SK-N-SH (cell line): Measurements from ENCODE around the gene GSK3B. TPM values are rescaled to one million over a fixed set of nuclear protein-coding genes. Genes with fewer than 3 reads are reported as not detected.

ENCODE experiments used
- CTCF ChIA-PET: fragments of 300-600, 350-600 bp; formaldehyde crosslinking; extraction: SDS; loops from one replicate; lab custom pipeline; 2021; lab: Yijun Ruan, JAX
- POLR2A ChIA-PET: fragments of 350-600 bp; sonication (Branson Sonifier 250); formaldehyde crosslinking; extraction: SDS; loops from one replicate; lab custom pipeline; 2020; ENCODE audit warnings: antibody characterized with exemption, inconsistent platforms; lab: Yijun Ruan, JAX
- DNase-seq: peaks from one replicate; pipeline ENCODE4 v3.0.0; 2012
- H2AFZ ChIP-seq: fragments of 200-600 bp; sonication (generic); 2 replicates; pipeline ENCODE4 v1.8.1; 2016; ENCODE audit warnings: antibody characterized with exemption, mild to moderate bottlenecking, low read depth
- H3F3A ChIP-seq: fragments of 200-600 bp; sonication (generic); replicated peaks from 2 replicates; pipeline ENCODE3; 2016; ENCODE audit warnings: antibody characterized with exemption, mild to moderate bottlenecking; ENCODE audit not compliant: insufficient read depth
- H3K27ac ChIP-seq, 2 experiments: fragments of 200-500 bp in 1 of 2; fragments of 200-600 bp in 1 of 2; sonication (Bioruptor generic) in 1 of 2; sonication (generic), shearing (Covaris generic) in 1 of 2; 2 replicates each; pipeline versions ENCODE4 v1.5.1 to v1.6.1; 2014 to 2016; ENCODE audit warnings: low read depth in 2 of 2, inconsistent platforms in 1 of 2, low read length in 1 of 2, mild to moderate bottlenecking in 1 of 2, mixed read lengths in 1 of 2
- H3K27me3 ChIP-seq: fragments of 200-600 bp; sonication (generic), shearing (Covaris generic); 2 replicates; pipeline ENCODE4 v1.6.1; 2016; ENCODE audit warnings: mixed run types; ENCODE audit not compliant: insufficient read depth
- H3K36me3 ChIP-seq, 2 experiments: fragments of 200-500 bp in 1 of 2; fragments of 200-600 bp in 1 of 2; sonication (Bioruptor generic) in 1 of 2; sonication (generic) in 1 of 2; replicated peaks in 1 of 2; 2 replicates each; pipeline versions ENCODE3 to v1.5.1; 2014 to 2016; ENCODE audit warnings: low read length in 1 of 2, mild to moderate bottlenecking in 1 of 2; ENCODE audit not compliant: insufficient read depth in 2 of 2, control insufficient read depth in 1 of 2
- H3K4me1 ChIP-seq, 2 experiments: fragments of 200-500 bp in 1 of 2; fragments of 200-600 bp in 1 of 2; sonication (Bioruptor generic) in 1 of 2; sonication (generic), shearing (Covaris generic) in 1 of 2; 2 replicates each; pipeline versions ENCODE4 v1.5.1 to v1.6.1; 2014 to 2016; ENCODE audit warnings: low read depth in 1 of 2, low read length in 1 of 2, mixed run types in 1 of 2; ENCODE audit not compliant: insufficient read depth in 2 of 2, control insufficient read depth in 1 of 2
- H3K4me2 ChIP-seq: fragments of 200-600 bp; sonication (generic), shearing (Covaris generic); 2 replicates; pipeline ENCODE4 v1.6.1; 2017; ENCODE audit warnings: mixed run types
- H3K4me3 ChIP-seq, 2 experiments: fragments of 200-500 bp in 1 of 2; fragments of 200-600 bp in 1 of 2; sonication (Bioruptor generic) in 1 of 2; sonication (generic), shearing (Covaris generic) in 1 of 2; 2 replicates each; pipeline versions ENCODE4 v1.5.1 to v1.8.1; 2014 to 2016; ENCODE audit warnings: low read depth in 2 of 2, inconsistent platforms in 1 of 2, low read length in 1 of 2, mild to moderate bottlenecking in 1 of 2, mixed read lengths in 1 of 2, moderate library complexity in 1 of 2
- H3K79me2 ChIP-seq: fragments of 200-600 bp; sonication (generic); 2 replicates; pipeline ENCODE4 v1.8.1; 2017; ENCODE audit warnings: mild to moderate bottlenecking; ENCODE audit not compliant: insufficient read depth
- H3K9ac ChIP-seq: fragments of 200-600 bp; sonication (generic); 2 replicates; pipeline ENCODE4 v1.6.1; 2017; ENCODE audit warnings: mixed run types
- H3K9me2 ChIP-seq: fragments of 200-600 bp; sonication (generic); 2 replicates; pipeline ENCODE4 v1.6.1; 2017; ENCODE audit warnings: mixed run types
- H3K9me3 ChIP-seq: fragments of 200-600 bp; sonication (generic); 2 replicates; pipeline ENCODE4 v1.6.1; 2017; ENCODE audit warnings: mixed run types, mild to moderate bottlenecking, moderate library complexity
- H4K20me1 ChIP-seq: fragments of 200-600 bp; sonication (generic); 2 replicates; pipeline ENCODE4 v1.6.1; 2017; ENCODE audit warnings: mild to moderate bottlenecking, mixed run types; ENCODE audit not compliant: insufficient read depth
- CHD2 ChIP-seq: fragments of 150-350 bp; IDR thresholded peaks from 2 replicates; pipeline ENCODE4 v1.6.1; 2018; ENCODE audit warnings: low read length; ENCODE audit not compliant: partially characterized antibody
- ELF1 ChIP-seq: IDR thresholded peaks from 2 replicates; pipeline ENCODE4 v1.4.0; 2012
- FOSL2 ChIP-seq: IDR thresholded peaks from 2 replicates; pipeline ENCODE4 v1.4.0; 2012; ENCODE audit warnings: low read depth, mild to moderate bottlenecking, moderate library complexity, borderline replicate concordance
- GABPA ChIP-seq: IDR thresholded peaks from 2 replicates; pipeline ENCODE4 v1.4.0; 2012; ENCODE audit warnings: low read depth, mild to moderate bottlenecking
- GATA2 ChIP-seq: sonication (generic); formaldehyde crosslinking; IDR thresholded peaks from 2 replicates; pipeline ENCODE4 v1.5.0; 2020; ENCODE audit warnings: mild to moderate bottlenecking, missing genetic modification reagents
- MXI1 ChIP-seq: IDR thresholded peaks from 2 replicates; pipeline ENCODE4 v1.6.1; 2012; ENCODE audit warnings: mild to moderate bottlenecking, low read depth, low read length, improper control_type of control experiment
- RAD21 ChIP-seq: IDR thresholded peaks from 2 replicates; pipeline ENCODE4 v1.6.1; 2012; ENCODE audit warnings: mild to moderate bottlenecking, low read length
- RCOR1 ChIP-seq: fragments of 150-350 bp; IDR thresholded peaks from 2 replicates; pipeline ENCODE4 v1.6.1; 2017; ENCODE audit warnings: antibody characterized with exemption, low read length
- SMC3 ChIP-seq: IDR thresholded peaks from 2 replicates; pipeline ENCODE4 v1.6.1; 2012; ENCODE audit warnings: low read depth, low read length, improper control_type of control experiment
- TAF1 ChIP-seq: IDR thresholded peaks from 2 replicates; pipeline ENCODE4 v1.6.1; 2012; ENCODE audit warnings: low read depth, mild to moderate bottlenecking, low read length, moderate library complexity, borderline replicate concordance
- TEAD4 ChIP-seq: IDR thresholded peaks from 2 replicates; pipeline ENCODE4 v1.4.0; 2012; ENCODE audit warnings: mild to moderate bottlenecking, borderline replicate concordance; ENCODE audit not compliant: insufficient read depth
- YY1 ChIP-seq: IDR thresholded peaks from 2 replicates; pipeline ENCODE4 v1.4.0; 2012; ENCODE audit warnings: low read depth, mild to moderate bottlenecking
- WGBS: methylation state at CpG from one replicate; pipeline ENCODE4 v1.1.6; 2017; ENCODE audit warnings: low lambda C conversion rate; 5-methylcytosine and 5-hydroxymethylcytosine counted together
- polyA plus RNA-seq, 3 experiments: library from polyadenylated mRNA; depleted of rRNA; stranded (reverse); fragments of >200 nt; gene quantifications; 2 replicates each; pipeline ENCODE4 v1.2.3, GENCODE V29; 2012
- TF ChIP-seq, protein P1 (sequence below): fragments of 150-350 bp; IDR thresholded peaks from 2 replicates; pipeline ENCODE4 v1.6.1; 2017; ENCODE audit warnings: antibody characterized with exemption, low read length, low read depth, borderline replicate concordance
- TF ChIP-seq, protein P2 (sequence below): IDR thresholded peaks from 2 replicates; pipeline ENCODE4 v1.4.0; 2012; ENCODE audit warnings: low read depth, borderline replicate concordance
- TF ChIP-seq, protein P3 (sequence below): IDR thresholded peaks from 2 replicates; pipeline ENCODE4 v1.6.1; 2012; ENCODE audit warnings: mild to moderate bottlenecking, low read depth, low read length, moderate library complexity
- TF ChIP-seq, protein P4 (sequence below): fragments of 150-350 bp; IDR thresholded peaks from 2 replicates; pipeline ENCODE4 v1.6.1; 2016; ENCODE audit warnings: mild to moderate bottlenecking, low read depth, low read length

The GSK3B gene
- polyA plus RNA-seq, 1 of the 3 experiments (the other 2 are of a cell fraction): 15.9 TPM

DNA sequence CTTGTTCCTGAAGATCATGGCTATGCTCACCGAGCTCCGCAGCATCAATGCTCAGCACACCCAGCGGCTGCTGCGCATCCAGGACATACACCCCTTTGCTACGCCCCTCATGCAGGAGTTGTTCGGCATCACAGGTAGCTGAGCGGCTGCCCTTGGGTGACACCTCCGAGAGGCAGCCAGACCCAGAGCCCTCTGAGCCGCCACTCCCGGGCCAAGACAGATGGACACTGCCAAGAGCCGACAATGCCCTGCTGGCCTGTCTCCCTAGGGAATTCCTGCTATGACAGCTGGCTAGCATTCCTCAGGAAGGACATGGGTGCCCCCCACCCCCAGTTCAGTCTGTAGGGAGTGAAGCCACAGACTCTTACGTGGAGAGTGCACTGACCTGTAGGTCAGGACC is 277.2 kb downstream of the GSK3B start:
- ChIA-PET CTCF (no interaction called here), POLR2A (no interaction called here)
- no peaks in the 10 kb centered on the region for H3K4me1 ChIP-seq

DNA sequence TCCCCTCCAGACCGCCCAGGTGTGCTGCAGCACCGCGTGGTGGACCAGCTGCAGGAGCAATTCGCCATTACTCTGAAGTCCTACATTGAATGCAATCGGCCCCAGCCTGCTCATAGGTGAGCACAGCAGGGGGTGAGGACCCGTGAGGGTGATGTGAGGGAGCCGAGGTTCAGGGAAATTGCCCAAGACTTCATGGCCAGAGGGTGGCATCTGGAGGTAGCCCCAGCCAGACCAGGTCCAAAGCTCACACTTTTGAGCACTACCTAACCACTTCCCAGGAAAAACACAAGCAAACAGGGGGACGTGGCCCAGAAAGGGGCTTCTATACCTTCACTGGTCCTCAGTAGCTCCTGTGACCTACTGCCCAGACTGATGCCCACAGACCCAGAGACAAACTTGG is 278.5 kb downstream of the GSK3B start:
- ChIA-PET CTCF (interaction anchor here (1.0 to 1.2 kb wide), 2 partner anchors 16 to 743 kb away, joined by 3 read pairs; no protein-coding TSS in a partner anchor), POLR2A (no interaction called here)
- Histone ChIP-seq H3K9me3 (no peaks in the 10 kb centered on the region), H3K27me3 (no peaks in the 10 kb centered on the region), H2AFZ (no peak overlapping the region), H3K27ac (no peak overlapping the region), H3K4me3 (no peak overlapping the region), H3K9ac (no peak overlapping the region), H3K79me2 (no peaks in the 10 kb centered on the region), H3K36me3 (no peaks in the 10 kb centered on the region), H3K4me2 (no peak overlapping the region), H3F3A (no peaks in the 10 kb centered on the region), H4K20me1 (no peaks in the 10 kb centered on the region), H3K9me2 (no peaks in the 10 kb centered on the region), H3K4me1 (no peaks in the 10 kb centered on the region)
- no peak for DNase-seq
- 50% methylated on average over 4 of the region's 8 CpGs for WGBS
- TF ChIP-seq CHD2 (no peak), SMC3 (no peak), TAF1 (no peak), GATA2 (no peak), RCOR1 (no peak), TEAD4 (no peak), ELF1 (no peak), GABPA (no peak)
- TF ChIP-seq, protein P1, sequence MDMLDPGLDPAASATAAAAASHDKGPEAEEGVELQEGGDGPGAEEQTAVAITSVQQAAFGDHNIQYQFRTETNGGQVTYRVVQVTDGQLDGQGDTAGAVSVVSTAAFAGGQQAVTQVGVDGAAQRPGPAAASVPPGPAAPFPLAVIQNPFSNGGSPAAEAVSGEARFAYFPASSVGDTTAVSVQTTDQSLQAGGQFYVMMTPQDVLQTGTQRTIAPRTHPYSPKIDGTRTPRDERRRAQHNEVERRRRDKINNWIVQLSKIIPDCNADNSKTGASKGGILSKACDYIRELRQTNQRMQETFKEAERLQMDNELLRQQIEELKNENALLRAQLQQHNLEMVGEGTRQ: no peak
- TF ChIP-seq, protein P2, sequence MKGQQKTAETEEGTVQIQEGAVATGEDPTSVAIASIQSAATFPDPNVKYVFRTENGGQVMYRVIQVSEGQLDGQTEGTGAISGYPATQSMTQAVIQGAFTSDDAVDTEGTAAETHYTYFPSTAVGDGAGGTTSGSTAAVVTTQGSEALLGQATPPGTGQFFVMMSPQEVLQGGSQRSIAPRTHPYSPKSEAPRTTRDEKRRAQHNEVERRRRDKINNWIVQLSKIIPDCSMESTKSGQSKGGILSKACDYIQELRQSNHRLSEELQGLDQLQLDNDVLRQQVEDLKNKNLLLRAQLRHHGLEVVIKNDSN: no peak

More for the DNA sequence above, 277.2 kb downstream of the GSK3B start:
- H3K4me3 ChIP-seq: no peak overlapping the region
- no peaks in the 10 kb centered on the region for H3K9me3 ChIP-seq
- DNase-seq: no peak
- no peaks in the 10 kb centered on the region for H3K27me3 ChIP-seq
- H3K9ac ChIP-seq: no peak overlapping the region
- peaks cover 4% of the 10 kb centered on the region for H3F3A ChIP-seq
- no peaks in the 10 kb centered on the region for H3K79me2 ChIP-seq
- H3K9me2 ChIP-seq: no peaks in the 10 kb centered on the region
- no peaks in the 10 kb centered on the region for H3K36me3 ChIP-seq
- H4K20me1 ChIP-seq: no peaks in the 10 kb centered on the region
- H3K27ac ChIP-seq: no peak overlapping the region
- no peak overlapping the region for H2AFZ ChIP-seq
- H3K4me2 ChIP-seq: no peak overlapping the region
- TF ChIP-seq YY1 (no peak), TAF1 (no peak), MXI1 (no peak)
- 91% methylated on average over 10 of the region's 12 CpGs for WGBS

DNA sequence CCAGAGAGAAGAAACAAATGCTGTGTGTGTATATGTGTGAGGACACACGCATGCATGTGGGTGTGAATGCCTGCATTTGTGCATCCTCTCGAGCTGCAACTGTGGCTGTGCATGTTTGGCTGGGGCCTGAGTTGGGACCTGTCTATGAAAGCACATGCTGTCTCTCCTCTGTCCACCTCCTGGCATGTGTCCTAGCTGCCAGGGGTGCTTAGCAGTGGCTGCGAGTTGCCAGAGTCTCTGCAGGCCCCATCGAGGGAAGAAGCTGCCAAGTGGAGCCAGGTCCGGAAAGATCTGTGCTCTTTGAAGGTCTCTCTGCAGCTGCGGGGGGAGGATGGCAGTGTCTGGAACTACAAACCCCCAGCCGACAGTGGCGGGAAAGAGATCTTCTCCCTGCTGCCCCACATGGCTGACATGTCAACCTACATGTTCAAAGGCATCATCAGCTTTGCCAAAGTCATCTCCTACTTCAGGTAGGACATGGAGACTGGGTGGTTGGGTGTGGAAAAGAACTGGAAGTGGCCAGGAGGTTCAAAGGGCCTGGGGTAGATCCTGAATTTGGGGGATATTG is 281.7 kb downstream of the GSK3B start:
- no peaks in the 10 kb centered on the region for H3K27me3 ChIP-seq
- H3K36me3 ChIP-seq: no peaks in the 10 kb centered on the region
- H3K4me3 ChIP-seq: no peak overlapping the region
- no peak overlapping the region for H3K9ac ChIP-seq
- H3K79me2 ChIP-seq: no peaks in the 10 kb centered on the region
- no peak for DNase-seq
- no peak overlapping the region for H3K27ac ChIP-seq
- 81% methylated on average over 8 of the region's 8 CpGs for WGBS
- CTCF ChIA-PET: no interaction called here
- no peaks in the 10 kb centered on the region for H4K20me1 ChIP-seq
- POLR2A ChIA-PET: no interaction called here
- no peak overlapping the region for H3K4me2 ChIP-seq
- no peaks in the 10 kb centered on the region for H3K9me2 ChIP-seq
- no peaks in the 10 kb centered on the region for H3K9me3 ChIP-seq
- no peaks in the 10 kb centered on the region for H3K4me1 ChIP-seq
- no peak overlapping the region for H2AFZ ChIP-seq
- H3F3A ChIP-seq: no peaks in the 10 kb centered on the region
- TF ChIP-seq GATA2: no peak
- TF ChIP-seq, protein P3, sequence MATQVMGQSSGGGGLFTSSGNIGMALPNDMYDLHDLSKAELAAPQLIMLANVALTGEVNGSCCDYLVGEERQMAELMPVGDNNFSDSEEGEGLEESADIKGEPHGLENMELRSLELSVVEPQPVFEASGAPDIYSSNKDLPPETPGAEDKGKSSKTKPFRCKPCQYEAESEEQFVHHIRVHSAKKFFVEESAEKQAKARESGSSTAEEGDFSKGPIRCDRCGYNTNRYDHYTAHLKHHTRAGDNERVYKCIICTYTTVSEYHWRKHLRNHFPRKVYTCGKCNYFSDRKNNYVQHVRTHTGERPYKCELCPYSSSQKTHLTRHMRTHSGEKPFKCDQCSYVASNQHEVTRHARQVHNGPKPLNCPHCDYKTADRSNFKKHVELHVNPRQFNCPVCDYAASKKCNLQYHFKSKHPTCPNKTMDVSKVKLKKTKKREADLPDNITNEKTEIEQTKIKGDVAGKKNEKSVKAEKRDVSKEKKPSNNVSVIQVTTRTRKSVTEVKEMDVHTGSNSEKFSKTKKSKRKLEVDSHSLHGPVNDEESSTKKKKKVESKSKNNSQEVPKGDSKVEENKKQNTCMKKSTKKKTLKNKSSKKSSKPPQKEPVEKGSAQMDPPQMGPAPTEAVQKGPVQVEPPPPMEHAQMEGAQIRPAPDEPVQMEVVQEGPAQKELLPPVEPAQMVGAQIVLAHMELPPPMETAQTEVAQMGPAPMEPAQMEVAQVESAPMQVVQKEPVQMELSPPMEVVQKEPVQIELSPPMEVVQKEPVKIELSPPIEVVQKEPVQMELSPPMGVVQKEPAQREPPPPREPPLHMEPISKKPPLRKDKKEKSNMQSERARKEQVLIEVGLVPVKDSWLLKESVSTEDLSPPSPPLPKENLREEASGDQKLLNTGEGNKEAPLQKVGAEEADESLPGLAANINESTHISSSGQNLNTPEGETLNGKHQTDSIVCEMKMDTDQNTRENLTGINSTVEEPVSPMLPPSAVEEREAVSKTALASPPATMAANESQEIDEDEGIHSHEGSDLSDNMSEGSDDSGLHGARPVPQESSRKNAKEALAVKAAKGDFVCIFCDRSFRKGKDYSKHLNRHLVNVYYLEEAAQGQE: no peak
- no peak for TF ChIP-seq FOSL2
- TF ChIP-seq ELF1: no peak
- TF ChIP-seq, protein P4, sequence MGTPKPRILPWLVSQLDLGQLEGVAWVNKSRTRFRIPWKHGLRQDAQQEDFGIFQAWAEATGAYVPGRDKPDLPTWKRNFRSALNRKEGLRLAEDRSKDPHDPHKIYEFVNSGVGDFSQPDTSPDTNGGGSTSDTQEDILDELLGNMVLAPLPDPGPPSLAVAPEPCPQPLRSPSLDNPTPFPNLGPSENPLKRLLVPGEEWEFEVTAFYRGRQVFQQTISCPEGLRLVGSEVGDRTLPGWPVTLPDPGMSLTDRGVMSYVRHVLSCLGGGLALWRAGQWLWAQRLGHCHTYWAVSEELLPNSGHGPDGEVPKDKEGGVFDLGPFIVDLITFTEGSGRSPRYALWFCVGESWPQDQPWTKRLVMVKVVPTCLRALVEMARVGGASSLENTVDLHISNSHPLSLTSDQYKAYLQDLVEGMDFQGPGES: no peak
- TF ChIP-seq, protein P1: no peak
- no peak for TF ChIP-seq RAD21
